LNCaP clone FGC (cell line): ENCODE data around the gene MIPOL1.
"Not testable (repeated sequence)": the region's sequence is repeated elsewhere in the genome, so short reads cannot be mapped to it uniquely, and the experiment has no call there.

Source experiments
- DNase-seq: peaks from one replicate; pipeline ENCODE4 v3.0.0-alpha.2; 2011; ENCODE audit warnings: low read depth
- H3K4me3 ChIP-seq: 2 replicates; pipeline ENCODE4 v1.5.1; 2011; ENCODE audit warnings: mild to moderate bottlenecking, low read depth, low read length, control low read depth
- TF ChIP-seq, protein P1 (sequence below): IDR thresholded peaks from 2 replicates; pipeline ENCODE4 v1.5.1; 2012; ENCODE audit warnings: mild to moderate bottlenecking; ENCODE audit not compliant: control insufficient read depth, insufficient read depth; ENCODE audit errors: extremely low read depth

The MIPOL1 gene

DNA sequence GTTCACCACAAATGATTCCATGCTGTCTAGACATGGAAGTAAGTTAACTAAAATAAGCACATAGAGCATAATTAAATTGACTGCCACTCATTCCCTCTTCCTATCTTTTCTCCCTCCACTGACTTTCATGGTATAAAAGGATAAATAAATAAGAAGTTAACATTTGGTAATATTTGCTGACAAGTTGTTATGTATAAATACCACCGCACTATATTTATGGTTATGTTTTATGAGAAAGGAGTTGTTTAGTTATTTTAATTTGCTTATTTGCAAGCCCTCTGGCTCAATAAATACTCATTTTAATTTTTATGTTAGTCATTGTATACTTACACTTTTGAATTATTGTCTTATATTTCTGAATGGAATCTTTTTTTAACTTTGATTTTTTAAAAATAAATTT, 113.5 kb downstream of the MIPOL1 start:
- no peak for DNase-seq
- no peak overlapping the region for H3K4me3 ChIP-seq
- TF ChIP-seq, protein P1, sequence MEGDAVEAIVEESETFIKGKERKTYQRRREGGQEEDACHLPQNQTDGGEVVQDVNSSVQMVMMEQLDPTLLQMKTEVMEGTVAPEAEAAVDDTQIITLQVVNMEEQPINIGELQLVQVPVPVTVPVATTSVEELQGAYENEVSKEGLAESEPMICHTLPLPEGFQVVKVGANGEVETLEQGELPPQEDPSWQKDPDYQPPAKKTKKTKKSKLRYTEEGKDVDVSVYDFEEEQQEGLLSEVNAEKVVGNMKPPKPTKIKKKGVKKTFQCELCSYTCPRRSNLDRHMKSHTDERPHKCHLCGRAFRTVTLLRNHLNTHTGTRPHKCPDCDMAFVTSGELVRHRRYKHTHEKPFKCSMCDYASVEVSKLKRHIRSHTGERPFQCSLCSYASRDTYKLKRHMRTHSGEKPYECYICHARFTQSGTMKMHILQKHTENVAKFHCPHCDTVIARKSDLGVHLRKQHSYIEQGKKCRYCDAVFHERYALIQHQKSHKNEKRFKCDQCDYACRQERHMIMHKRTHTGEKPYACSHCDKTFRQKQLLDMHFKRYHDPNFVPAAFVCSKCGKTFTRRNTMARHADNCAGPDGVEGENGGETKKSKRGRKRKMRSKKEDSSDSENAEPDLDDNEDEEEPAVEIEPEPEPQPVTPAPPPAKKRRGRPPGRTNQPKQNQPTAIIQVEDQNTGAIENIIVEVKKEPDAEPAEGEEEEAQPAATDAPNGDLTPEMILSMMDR = no peak

DNA sequence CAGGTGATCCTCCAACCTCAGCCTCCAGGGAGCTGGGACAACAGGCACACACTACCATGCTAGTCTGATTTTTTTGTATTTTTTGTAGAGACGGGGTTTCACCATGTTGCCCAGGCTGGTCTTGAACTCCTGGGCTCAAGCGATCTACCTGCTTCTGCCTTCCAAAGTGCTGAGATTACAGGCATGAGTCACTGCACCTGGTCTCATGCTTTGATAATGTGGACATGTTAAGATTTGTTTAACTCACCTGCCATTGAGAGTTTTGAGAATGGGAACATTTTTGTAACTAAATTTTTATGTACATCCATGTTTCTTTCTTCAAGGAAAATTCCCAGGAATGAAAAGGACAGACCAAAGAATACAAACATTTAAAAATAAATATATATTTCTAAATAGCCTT, 121.2 kb downstream of the MIPOL1 start:
- no peak for DNase-seq
- TF ChIP-seq, protein P1 = no peak
- H3K4me3 ChIP-seq = no peak overlapping the region

DNA sequence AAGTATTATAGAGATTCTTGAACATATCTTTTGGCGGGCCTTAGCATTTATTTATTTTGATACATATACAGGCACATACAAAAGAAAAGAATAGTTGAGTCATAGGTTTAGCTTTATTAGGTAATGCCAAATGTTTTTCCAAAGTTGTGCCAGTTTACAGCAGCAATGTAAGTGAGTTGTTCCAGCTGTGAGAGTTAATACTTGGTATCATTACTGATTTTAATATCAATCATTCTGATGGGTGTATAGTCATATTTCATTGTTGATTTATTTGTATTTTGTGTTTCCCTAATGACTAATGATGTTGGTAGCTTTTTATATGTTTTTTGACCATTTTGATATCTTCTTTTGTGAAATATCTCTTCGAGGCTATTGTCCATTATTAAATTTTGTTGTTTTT, 122.4 kb downstream of the MIPOL1 start:
- DNase-seq = no peak
- no peak overlapping the region for H3K4me3 ChIP-seq
- TF ChIP-seq, protein P1 = no peak

DNA sequence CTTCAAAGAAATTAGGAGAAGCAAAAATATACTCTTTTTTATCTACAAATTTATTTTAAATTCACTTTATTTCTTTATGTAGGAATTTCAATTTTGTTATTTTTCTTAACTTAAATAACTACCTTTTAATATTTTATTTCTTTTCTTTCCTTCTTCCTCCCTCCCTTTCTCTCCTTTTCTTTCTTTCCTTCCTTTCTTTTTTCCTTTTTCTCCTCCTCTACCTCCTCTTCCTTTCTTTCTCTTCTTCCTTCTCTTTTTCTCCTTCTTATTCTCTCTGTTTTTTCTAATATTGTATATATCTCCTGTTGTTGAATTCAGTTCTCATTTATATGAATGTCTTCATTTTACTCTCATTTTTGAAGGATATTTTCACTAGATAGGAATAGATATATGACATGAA, 127.6 kb downstream of the MIPOL1 start:
- H3K4me3 ChIP-seq = no peak overlapping the region
- DNase-seq = no peak

DNA sequence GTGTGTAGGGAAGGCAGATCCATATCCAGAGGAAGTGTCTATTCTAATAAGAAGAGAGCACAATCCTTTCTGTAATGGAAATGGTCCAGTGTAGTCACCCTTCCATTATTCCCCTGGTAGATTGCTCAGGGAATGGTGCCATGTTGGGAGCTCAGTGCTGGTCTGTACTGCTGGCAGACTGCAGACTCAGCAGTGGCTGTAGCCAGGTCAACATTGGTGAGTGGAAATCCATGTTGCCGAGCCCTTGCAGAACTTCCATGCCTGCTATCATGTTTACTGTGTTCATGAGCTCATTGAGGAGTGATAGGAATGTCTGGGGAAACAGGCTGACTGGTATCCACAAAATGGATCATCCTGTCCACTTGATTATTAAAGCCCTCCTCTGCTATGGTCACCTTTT, 128.7 kb downstream of the MIPOL1 start:
- no peak overlapping the region for H3K4me3 ChIP-seq
- no peak for DNase-seq
- TF ChIP-seq, protein P1 = no peak

More for the DNA sequence above, 127.6 kb downstream of the MIPOL1 start:
- TF ChIP-seq, protein P1 = no peak

DNA sequence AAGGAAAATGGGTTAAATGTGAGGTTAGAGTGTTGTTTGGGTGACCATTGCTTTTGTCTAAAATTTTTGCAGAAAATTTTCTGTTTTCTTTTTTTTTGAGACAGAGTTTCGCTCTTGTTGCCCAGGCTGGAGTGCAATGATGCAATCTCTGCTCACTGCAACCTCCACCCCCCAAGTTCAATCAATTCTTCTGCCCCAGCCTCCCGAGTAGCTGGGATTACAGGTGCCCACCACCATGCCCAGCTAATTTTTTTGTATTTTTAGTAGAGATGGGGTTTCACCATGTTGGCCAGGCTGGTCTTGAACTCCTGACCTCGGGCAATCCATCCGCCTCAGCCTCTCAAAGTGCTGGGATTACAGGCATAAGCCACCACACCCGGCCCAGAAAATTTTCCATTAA, 130.2 kb downstream of the MIPOL1 start:
- not testable (repeated sequence) for H3K4me3 ChIP-seq, DNase-seq

DNA sequence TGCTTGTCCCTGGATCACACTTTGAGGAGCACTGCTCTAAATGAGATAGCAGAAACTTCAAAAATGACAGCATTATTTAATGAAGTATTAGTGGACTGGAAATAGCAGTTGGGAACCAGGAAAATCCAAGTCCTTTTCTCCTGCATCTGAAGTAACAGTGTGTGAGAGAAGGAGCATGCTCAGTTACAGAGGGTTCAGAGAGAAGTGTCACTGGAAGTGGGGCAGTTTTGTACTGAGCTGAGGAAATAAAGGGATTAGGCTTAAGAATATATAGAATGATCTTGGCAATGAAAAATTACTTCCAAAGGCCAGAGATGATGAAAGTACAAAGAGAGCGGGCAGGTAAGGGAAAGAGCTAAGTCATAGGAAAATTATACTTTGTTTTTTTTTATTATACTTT, 130.9 kb downstream of the MIPOL1 start:
- DNase-seq = no peak
- TF ChIP-seq, protein P1 = no peak
- H3K4me3 ChIP-seq = no peak overlapping the region
